SK-N-SH (cell line): ENCODE data around the gene ATP13A5. TPM values are rescaled to one million over a fixed set of nuclear protein-coding genes. Genes with fewer than 3 reads are reported as not detected.

Source experiments
- CTCF ChIA-PET: fragments of 300-600, 350-600 bp; formaldehyde crosslinking; extraction: SDS; loops from one replicate; lab custom pipeline; 2021; lab: Yijun Ruan, JAX
- POLR2A ChIA-PET: fragments of 350-600 bp; sonication (Branson Sonifier 250); formaldehyde crosslinking; extraction: SDS; loops from one replicate; lab custom pipeline; 2020; ENCODE audit warnings: antibody characterized with exemption, inconsistent platforms; lab: Yijun Ruan, JAX
- DNase-seq: peaks from one replicate; pipeline ENCODE4 v3.0.0; 2012
- H2AFZ ChIP-seq: fragments of 200-600 bp; sonication (generic); 2 replicates; pipeline ENCODE4 v1.8.1; 2016; ENCODE audit warnings: antibody characterized with exemption, mild to moderate bottlenecking, low read depth
- H3F3A ChIP-seq: fragments of 200-600 bp; sonication (generic); replicated peaks from 2 replicates; pipeline ENCODE3; 2016; ENCODE audit warnings: antibody characterized with exemption, mild to moderate bottlenecking; ENCODE audit not compliant: insufficient read depth
- H3K27ac ChIP-seq, 2 experiments: fragments of 200-500 bp in 1 of 2; fragments of 200-600 bp in 1 of 2; sonication (Bioruptor generic) in 1 of 2; sonication (generic), shearing (Covaris generic) in 1 of 2; 2 replicates each; pipeline versions ENCODE4 v1.5.1 to v1.6.1; 2014 to 2016; ENCODE audit warnings: low read depth in 2 of 2, inconsistent platforms in 1 of 2, low read length in 1 of 2, mild to moderate bottlenecking in 1 of 2, mixed read lengths in 1 of 2
- H3K27me3 ChIP-seq: fragments of 200-600 bp; sonication (generic), shearing (Covaris generic); 2 replicates; pipeline ENCODE4 v1.6.1; 2016; ENCODE audit warnings: mixed run types; ENCODE audit not compliant: insufficient read depth
- H3K36me3 ChIP-seq, 2 experiments: fragments of 200-500 bp in 1 of 2; fragments of 200-600 bp in 1 of 2; sonication (Bioruptor generic) in 1 of 2; sonication (generic) in 1 of 2; replicated peaks in 1 of 2; 2 replicates each; pipeline versions ENCODE3 to v1.5.1; 2014 to 2016; ENCODE audit warnings: low read length in 1 of 2, mild to moderate bottlenecking in 1 of 2; ENCODE audit not compliant: insufficient read depth in 2 of 2, control insufficient read depth in 1 of 2
- H3K4me1 ChIP-seq, 2 experiments: fragments of 200-500 bp in 1 of 2; fragments of 200-600 bp in 1 of 2; sonication (Bioruptor generic) in 1 of 2; sonication (generic), shearing (Covaris generic) in 1 of 2; 2 replicates each; pipeline versions ENCODE4 v1.5.1 to v1.6.1; 2014 to 2016; ENCODE audit warnings: low read depth in 1 of 2, low read length in 1 of 2, mixed run types in 1 of 2; ENCODE audit not compliant: insufficient read depth in 2 of 2, control insufficient read depth in 1 of 2
- H3K4me2 ChIP-seq: fragments of 200-600 bp; sonication (generic), shearing (Covaris generic); 2 replicates; pipeline ENCODE4 v1.6.1; 2017; ENCODE audit warnings: mixed run types
- H3K4me3 ChIP-seq, 2 experiments: fragments of 200-500 bp in 1 of 2; fragments of 200-600 bp in 1 of 2; sonication (Bioruptor generic) in 1 of 2; sonication (generic), shearing (Covaris generic) in 1 of 2; 2 replicates each; pipeline versions ENCODE4 v1.5.1 to v1.8.1; 2014 to 2016; ENCODE audit warnings: low read depth in 2 of 2, inconsistent platforms in 1 of 2, low read length in 1 of 2, mild to moderate bottlenecking in 1 of 2, mixed read lengths in 1 of 2, moderate library complexity in 1 of 2
- H3K79me2 ChIP-seq: fragments of 200-600 bp; sonication (generic); 2 replicates; pipeline ENCODE4 v1.8.1; 2017; ENCODE audit warnings: mild to moderate bottlenecking; ENCODE audit not compliant: insufficient read depth
- H3K9ac ChIP-seq: fragments of 200-600 bp; sonication (generic); 2 replicates; pipeline ENCODE4 v1.6.1; 2017; ENCODE audit warnings: mixed run types
- H3K9me2 ChIP-seq: fragments of 200-600 bp; sonication (generic); 2 replicates; pipeline ENCODE4 v1.6.1; 2017; ENCODE audit warnings: mixed run types
- H3K9me3 ChIP-seq: fragments of 200-600 bp; sonication (generic); 2 replicates; pipeline ENCODE4 v1.6.1; 2017; ENCODE audit warnings: mixed run types, mild to moderate bottlenecking, moderate library complexity
- H4K20me1 ChIP-seq: fragments of 200-600 bp; sonication (generic); 2 replicates; pipeline ENCODE4 v1.6.1; 2017; ENCODE audit warnings: mild to moderate bottlenecking, mixed run types; ENCODE audit not compliant: insufficient read depth
- EP300 ChIP-seq, 2 experiments: IDR thresholded peaks; 2 replicates each; pipeline versions ENCODE4 v1.4.0 to v1.6.1; 2012; ENCODE audit warnings: borderline replicate concordance in 1 of 2, low read depth in 1 of 2, low read length in 1 of 2
- FOXJ3 ChIP-seq: sonication (generic); formaldehyde crosslinking; IDR thresholded peaks from 2 replicates; pipeline ENCODE4 v1.5.1; 2020; ENCODE audit warnings: mild to moderate bottlenecking, missing genetic modification reagents
- GABPA ChIP-seq: IDR thresholded peaks from 2 replicates; pipeline ENCODE4 v1.4.0; 2012; ENCODE audit warnings: low read depth, mild to moderate bottlenecking
- MEF2A ChIP-seq: IDR thresholded peaks from 2 replicates; pipeline ENCODE4 v1.4.0; 2012; ENCODE audit warnings: low read depth, borderline replicate concordance
- MXI1 ChIP-seq: IDR thresholded peaks from 2 replicates; pipeline ENCODE4 v1.6.1; 2012; ENCODE audit warnings: mild to moderate bottlenecking, low read depth, low read length, improper control_type of control experiment
- NFIC ChIP-seq: IDR thresholded peaks from 2 replicates; pipeline ENCODE4 v1.4.0; 2012; ENCODE audit warnings: borderline replicate concordance
- TAF1 ChIP-seq: IDR thresholded peaks from 2 replicates; pipeline ENCODE4 v1.6.1; 2012; ENCODE audit warnings: low read depth, mild to moderate bottlenecking, low read length, moderate library complexity, borderline replicate concordance
- TCF12 ChIP-seq: IDR thresholded peaks from 2 replicates; pipeline ENCODE4 v1.4.0; 2012
- WGBS: methylation state at CpG from one replicate; pipeline ENCODE4 v1.1.6; 2017; ENCODE audit warnings: low lambda C conversion rate; 5-methylcytosine and 5-hydroxymethylcytosine counted together
- polyA plus RNA-seq, 3 experiments: library from polyadenylated mRNA; depleted of rRNA; stranded (reverse); fragments of >200 nt; gene quantifications; 2 replicates each; pipeline ENCODE4 v1.2.3, GENCODE V29; 2012
- TF ChIP-seq, protein P1 (sequence below): fragments of 150-350 bp; IDR thresholded peaks from 2 replicates; pipeline ENCODE4 v1.6.1; 2016; ENCODE audit warnings: mild to moderate bottlenecking, low read depth, low read length
- TF ChIP-seq, protein P2 (sequence below): IDR thresholded peaks from 2 replicates; pipeline ENCODE4 v1.4.0; 2012; ENCODE audit warnings: low read depth, borderline replicate concordance
- TF ChIP-seq, protein P3 (sequence below): IDR thresholded peaks from 2 replicates; pipeline ENCODE4 v1.6.1; 2012; ENCODE audit warnings: mild to moderate bottlenecking, low read depth, low read length, moderate library complexity

Gene ATP13A5
- polyA plus RNA-seq, 1 of the 3 experiments (the other 2 are of a cell fraction), result not detected

DNA sequence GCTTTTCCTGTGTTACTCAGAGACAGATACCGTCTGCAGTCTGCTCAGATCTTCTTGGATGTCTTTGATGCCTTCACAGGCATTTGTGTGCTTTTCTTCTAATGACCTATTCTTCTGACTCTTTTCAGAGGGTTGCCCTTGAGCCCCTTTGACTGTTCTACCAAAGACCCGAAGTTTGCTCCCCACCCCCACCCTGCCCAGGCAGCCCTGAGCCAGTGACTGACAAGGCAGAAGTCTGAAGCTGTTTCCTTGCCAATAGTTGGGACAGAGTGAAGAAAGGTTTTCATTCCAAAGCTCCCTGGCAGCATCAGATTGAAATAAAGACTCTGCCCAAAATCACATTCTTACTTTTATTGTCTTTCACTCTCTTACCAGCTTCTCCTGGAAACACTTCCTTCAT, 9.0 kb upstream of the ATP13A5 start:
- Histone ChIP-seq H3F3A (no peaks in the 10 kb centered on the region), H3K9me3 (no peaks in the 10 kb centered on the region), H2AFZ (no peak overlapping the region), H3K4me2 (no peak overlapping the region), H3K4me3 (no peak overlapping the region), H3K4me1 (no peaks in the 10 kb centered on the region), H3K27me3 (peaks cover 7% of the 10 kb centered on the region; the same call in 1 of the 2 replicates), H4K20me1 (no peaks in the 10 kb centered on the region), H3K27ac (no peak overlapping the region), H3K36me3 (no peaks in the 10 kb centered on the region), H3K9me2 (no peaks in the 10 kb centered on the region), H3K9ac (no peak overlapping the region), H3K79me2 (no peaks in the 10 kb centered on the region)
- WGBS, result 0% methylated on average over 2 of the region's 2 CpGs
- TF ChIP-seq, protein P1, sequence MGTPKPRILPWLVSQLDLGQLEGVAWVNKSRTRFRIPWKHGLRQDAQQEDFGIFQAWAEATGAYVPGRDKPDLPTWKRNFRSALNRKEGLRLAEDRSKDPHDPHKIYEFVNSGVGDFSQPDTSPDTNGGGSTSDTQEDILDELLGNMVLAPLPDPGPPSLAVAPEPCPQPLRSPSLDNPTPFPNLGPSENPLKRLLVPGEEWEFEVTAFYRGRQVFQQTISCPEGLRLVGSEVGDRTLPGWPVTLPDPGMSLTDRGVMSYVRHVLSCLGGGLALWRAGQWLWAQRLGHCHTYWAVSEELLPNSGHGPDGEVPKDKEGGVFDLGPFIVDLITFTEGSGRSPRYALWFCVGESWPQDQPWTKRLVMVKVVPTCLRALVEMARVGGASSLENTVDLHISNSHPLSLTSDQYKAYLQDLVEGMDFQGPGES, result no peak
- TF ChIP-seq TAF1 (no peak), MXI1 (no peak), TCF12 (no peak), NFIC (no peak)
- ChIA-PET POLR2A (no interaction called here), CTCF (no interaction called here)
- DNase-seq, result no peak

DNA sequence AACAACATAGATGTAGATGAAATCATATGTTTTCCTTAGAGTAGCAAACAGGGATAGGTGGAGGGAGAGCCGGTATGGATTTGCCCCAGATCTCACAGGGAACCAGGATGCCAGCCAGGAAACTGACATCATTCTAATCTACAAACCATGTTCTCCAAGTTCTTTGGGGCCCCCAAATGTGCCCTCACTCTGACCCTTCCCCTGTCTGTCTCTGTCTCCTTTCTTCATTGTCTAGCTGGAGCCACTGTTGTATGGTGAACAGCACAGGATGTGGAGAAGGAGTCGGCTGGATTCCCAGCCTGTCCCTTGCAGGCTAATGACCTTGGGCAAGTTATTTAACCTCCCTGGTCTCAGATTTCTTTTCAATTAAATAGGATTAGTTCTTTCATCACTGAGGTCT, 962 bp downstream of the ATP13A5 start:
- Histone ChIP-seq H3K27me3 (peaks cover 5% of the 10 kb centered on the region; the same call in 1 of the 2 replicates), H4K20me1 (no peaks in the 10 kb centered on the region), H3K36me3 (no peaks in the 10 kb centered on the region), H3K9me3 (no peaks in the 10 kb centered on the region), H3K4me1 (no peaks in the 10 kb centered on the region), H3K4me3 (no peak overlapping the region), H3K79me2 (no peaks in the 10 kb centered on the region), H3F3A (no peaks in the 10 kb centered on the region), H3K4me2 (no peak overlapping the region), H2AFZ (no peak overlapping the region), H3K9ac (no peak overlapping the region), H3K27ac (no peak overlapping the region), H3K9me2 (no peaks in the 10 kb centered on the region)
- no peak for DNase-seq
- CTCF ChIA-PET, result no interaction called here
- POLR2A ChIA-PET, result no interaction called here
- TF ChIP-seq, protein P2, sequence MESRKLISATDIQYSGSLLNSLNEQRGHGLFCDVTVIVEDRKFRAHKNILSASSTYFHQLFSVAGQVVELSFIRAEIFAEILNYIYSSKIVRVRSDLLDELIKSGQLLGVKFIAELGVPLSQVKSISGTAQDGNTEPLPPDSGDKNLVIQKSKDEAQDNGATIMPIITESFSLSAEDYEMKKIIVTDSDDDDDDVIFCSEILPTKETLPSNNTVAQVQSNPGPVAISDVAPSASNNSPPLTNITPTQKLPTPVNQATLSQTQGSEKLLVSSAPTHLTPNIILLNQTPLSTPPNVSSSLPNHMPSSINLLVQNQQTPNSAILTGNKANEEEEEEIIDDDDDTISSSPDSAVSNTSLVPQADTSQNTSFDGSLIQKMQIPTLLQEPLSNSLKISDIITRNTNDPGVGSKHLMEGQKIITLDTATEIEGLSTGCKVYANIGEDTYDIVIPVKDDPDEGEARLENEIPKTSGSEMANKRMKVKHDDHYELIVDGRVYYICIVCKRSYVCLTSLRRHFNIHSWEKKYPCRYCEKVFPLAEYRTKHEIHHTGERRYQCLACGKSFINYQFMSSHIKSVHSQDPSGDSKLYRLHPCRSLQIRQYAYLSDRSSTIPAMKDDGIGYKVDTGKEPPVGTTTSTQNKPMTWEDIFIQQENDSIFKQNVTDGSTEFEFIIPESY, result no peak
- no peak for TF ChIP-seq MEF2A
- no peak for TF ChIP-seq FOXJ3
- no peak for TF ChIP-seq EP300 (IDR thresholded peaks at IDR 0.05; ENCODE audit: borderline replicate concordance in 1 of 2, low read depth in 1 of 2, low read length in 1 of 2)
- TF ChIP-seq, protein P1, result no peak
- TF ChIP-seq NFIC, result no peak
- TF ChIP-seq, protein P3, sequence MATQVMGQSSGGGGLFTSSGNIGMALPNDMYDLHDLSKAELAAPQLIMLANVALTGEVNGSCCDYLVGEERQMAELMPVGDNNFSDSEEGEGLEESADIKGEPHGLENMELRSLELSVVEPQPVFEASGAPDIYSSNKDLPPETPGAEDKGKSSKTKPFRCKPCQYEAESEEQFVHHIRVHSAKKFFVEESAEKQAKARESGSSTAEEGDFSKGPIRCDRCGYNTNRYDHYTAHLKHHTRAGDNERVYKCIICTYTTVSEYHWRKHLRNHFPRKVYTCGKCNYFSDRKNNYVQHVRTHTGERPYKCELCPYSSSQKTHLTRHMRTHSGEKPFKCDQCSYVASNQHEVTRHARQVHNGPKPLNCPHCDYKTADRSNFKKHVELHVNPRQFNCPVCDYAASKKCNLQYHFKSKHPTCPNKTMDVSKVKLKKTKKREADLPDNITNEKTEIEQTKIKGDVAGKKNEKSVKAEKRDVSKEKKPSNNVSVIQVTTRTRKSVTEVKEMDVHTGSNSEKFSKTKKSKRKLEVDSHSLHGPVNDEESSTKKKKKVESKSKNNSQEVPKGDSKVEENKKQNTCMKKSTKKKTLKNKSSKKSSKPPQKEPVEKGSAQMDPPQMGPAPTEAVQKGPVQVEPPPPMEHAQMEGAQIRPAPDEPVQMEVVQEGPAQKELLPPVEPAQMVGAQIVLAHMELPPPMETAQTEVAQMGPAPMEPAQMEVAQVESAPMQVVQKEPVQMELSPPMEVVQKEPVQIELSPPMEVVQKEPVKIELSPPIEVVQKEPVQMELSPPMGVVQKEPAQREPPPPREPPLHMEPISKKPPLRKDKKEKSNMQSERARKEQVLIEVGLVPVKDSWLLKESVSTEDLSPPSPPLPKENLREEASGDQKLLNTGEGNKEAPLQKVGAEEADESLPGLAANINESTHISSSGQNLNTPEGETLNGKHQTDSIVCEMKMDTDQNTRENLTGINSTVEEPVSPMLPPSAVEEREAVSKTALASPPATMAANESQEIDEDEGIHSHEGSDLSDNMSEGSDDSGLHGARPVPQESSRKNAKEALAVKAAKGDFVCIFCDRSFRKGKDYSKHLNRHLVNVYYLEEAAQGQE, result no peak
- TF ChIP-seq MXI1, result no peak
- no peak for TF ChIP-seq GABPA
- WGBS, result 14% methylated on average over 2 of the region's 2 CpGs
